Stomach (tissue), 9 donors: ENCODE results near the gene SORCS2. TPM values are rescaled to one million over a fixed set of nuclear protein-coding genes. Genes with fewer than 3 reads are reported as not detected.
A peak's percentile ranks its signal among the peaks of the same experiment; 100 is the strongest.

Experiments used
- DNase-seq, 2 donors: peaks; one replicate each; pipeline versions ENCODE4 v3.0.0 to v3.0.0-alpha.2; 2013 to 2019
- H3K27ac ChIP-seq, 5 donors: fragments of 200-600 bp in 4 of 5; sonication (generic) in 4 of 5; one replicate each; pipeline ENCODE4 v1.5.1; 2013 to 2019; ENCODE audit warnings: mild to moderate bottlenecking in 1 of 5, moderate library complexity in 1 of 5
- H3K27me3 ChIP-seq, 3 donors: fragments of 200-600 bp; sonication (generic); one replicate each; pipeline ENCODE4 v1.5.1; 2017 to 2019; ENCODE audit warnings: mixed run types in 1 of 3
- H3K36me3 ChIP-seq, 4 donors: fragments of 200-600 bp; sonication (generic); 1 replicate in 3 of 4; 2 replicates in 1 of 4; pipeline ENCODE4 v1.5.1; 2016 to 2019
- H3K4me1 ChIP-seq, 4 donors: fragments of 200-600 bp; sonication (generic); one replicate each; pipeline ENCODE4 v1.5.1; 2016 to 2019
- H3K4me3 ChIP-seq, 4 donors: fragments of 200-600 bp; sonication (generic) in 3 of 4; one replicate each; pipeline ENCODE4 v1.5.1; 2016 to 2019; ENCODE audit warnings: mild to moderate bottlenecking in 1 of 4
- H3K9me3 ChIP-seq, 4 donors: fragments of 200-600 bp; sonication (generic); one replicate each; pipeline ENCODE4 v1.5.1; 2016 to 2019
- EP300 ChIP-seq: sonication (generic); formaldehyde crosslinking; IDR thresholded peaks from one replicate; pipeline ENCODE4 v1.6.1; 2017; ENCODE audit warnings: antibody characterized with exemption
- POLR2A ChIP-seq, 4 donors: fragments of 450-650 bp; IDR thresholded peaks; one replicate each; pipeline ENCODE4 v1.6.1; 2016; ENCODE audit warnings: antibody characterized with exemption in 4 of 4, control low read depth in 2 of 4, mild to moderate bottlenecking in 1 of 4, moderate library complexity in 1 of 4
- POLR2AphosphoS5 ChIP-seq, 3 donors: sonication (generic); formaldehyde crosslinking; IDR thresholded peaks; one replicate each; pipeline ENCODE4 v1.6.1; 2016; ENCODE audit warnings: antibody characterized with exemption in 3 of 3
- WGBS, 5 donors: extraction: QIAGEN DNeasy Blood & Tissue Kit in 3 of 5; methylation state at CpG; one replicate each; pipeline versions ENCODE4 v1.1.5 to v1.1.7; 2013 to 2018; 5-methylcytosine and 5-hydroxymethylcytosine counted together
- intact Hi-C: fragments of 100-400 bp; cut with DNase I; formaldehyde crosslinking; loops from one replicate; pipeline ENCODE4 v1.15.1; 2023; ENCODE audit warnings: low total_unique reads
- polyA plus RNA-seq, 3 donors: library from polyadenylated mRNA; stranded (reverse); fragments of 200-250 nt; gene quantifications; one replicate each; pipeline ENCODE4 v1.2.3, GENCODE V29; 2013
- total RNA-seq, 5 donors: library from RNA; depleted of rRNA; stranded (reverse); fragments of >200 nt; gene quantifications; one replicate each; pipeline versions ENCODE4 v1.1.0 to v1.2.3, GENCODE V29; 2014 to 2016
- TF ChIP-seq, protein P1 (sequence below), 7 experiments: fragments of 450-650 bp in 4 of 7; fragments of 200-600 bp in 3 of 7; sonication (generic) in 3 of 7; IDR thresholded peaks; one replicate each; pipeline ENCODE4 v1.5.1; 2016 to 2019; ENCODE audit warnings: antibody characterized with exemption in 7 of 7, control low read depth in 2 of 7, mild to moderate bottlenecking in 1 of 7
- donor health status: healthy with polysubstance abuse.
- donor health status: Bipolar disorder and iron deficiency.
- donor health status: healthy.

SORCS2 gene
- total and polyA plus RNA-seq, 8 donors, result under 0.01 to 13.0 (median 0.50) TPM; not detected in 1

DNA sequence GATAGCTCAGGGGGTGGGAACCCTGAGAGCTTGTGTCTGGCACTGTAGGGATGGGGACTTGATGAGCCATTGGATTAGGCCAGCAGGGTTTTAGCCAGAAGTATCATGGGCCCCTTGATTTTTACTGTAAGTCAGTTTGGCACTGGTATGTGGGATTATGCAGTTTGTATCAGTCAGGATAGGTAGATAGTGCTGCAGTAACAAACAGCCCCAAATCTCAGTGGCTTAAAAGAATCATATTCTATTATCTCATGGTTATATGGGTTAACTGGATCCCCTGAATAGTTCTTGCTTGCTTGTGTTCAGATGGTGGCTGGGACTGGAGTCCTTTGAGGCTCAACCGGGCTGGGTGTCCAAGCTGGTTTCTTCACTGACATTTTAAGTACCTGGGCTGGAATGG, 56.5 kb downstream of the SORCS2 start:
- WGBS, 5 donors, result 88 to 100% (median 100%) methylated on average over 1 of the region's 1 CpG
- no peak overlapping the region for H3K27ac ChIP-seq
- intact Hi-C loops, result no loop called here
- no peaks in the 10 kb centered on the region for H3K36me3 ChIP-seq
- TF ChIP-seq, protein P1, sequence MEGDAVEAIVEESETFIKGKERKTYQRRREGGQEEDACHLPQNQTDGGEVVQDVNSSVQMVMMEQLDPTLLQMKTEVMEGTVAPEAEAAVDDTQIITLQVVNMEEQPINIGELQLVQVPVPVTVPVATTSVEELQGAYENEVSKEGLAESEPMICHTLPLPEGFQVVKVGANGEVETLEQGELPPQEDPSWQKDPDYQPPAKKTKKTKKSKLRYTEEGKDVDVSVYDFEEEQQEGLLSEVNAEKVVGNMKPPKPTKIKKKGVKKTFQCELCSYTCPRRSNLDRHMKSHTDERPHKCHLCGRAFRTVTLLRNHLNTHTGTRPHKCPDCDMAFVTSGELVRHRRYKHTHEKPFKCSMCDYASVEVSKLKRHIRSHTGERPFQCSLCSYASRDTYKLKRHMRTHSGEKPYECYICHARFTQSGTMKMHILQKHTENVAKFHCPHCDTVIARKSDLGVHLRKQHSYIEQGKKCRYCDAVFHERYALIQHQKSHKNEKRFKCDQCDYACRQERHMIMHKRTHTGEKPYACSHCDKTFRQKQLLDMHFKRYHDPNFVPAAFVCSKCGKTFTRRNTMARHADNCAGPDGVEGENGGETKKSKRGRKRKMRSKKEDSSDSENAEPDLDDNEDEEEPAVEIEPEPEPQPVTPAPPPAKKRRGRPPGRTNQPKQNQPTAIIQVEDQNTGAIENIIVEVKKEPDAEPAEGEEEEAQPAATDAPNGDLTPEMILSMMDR (IDR thresholded peaks at IDR 0.05), result no peak
- TF ChIP-seq POLR2AphosphoS5 (IDR thresholded peaks at IDR 0.05) (no peak), EP300 (no peak), POLR2A (IDR thresholded peaks at IDR 0.05) (no peak)
- peaks cover 0 to 29% (median 7%) of the 10 kb centered on the region in 4 donors for H3K4me1 ChIP-seq
- H3K4me3 ChIP-seq, result no peak overlapping the region
- peaks cover 0 to 9% (median 4%) of the 10 kb centered on the region in 4 donors for H3K9me3 ChIP-seq
- H3K27me3 ChIP-seq, result no peaks in the 10 kb centered on the region
- no peak for DNase-seq

DNA sequence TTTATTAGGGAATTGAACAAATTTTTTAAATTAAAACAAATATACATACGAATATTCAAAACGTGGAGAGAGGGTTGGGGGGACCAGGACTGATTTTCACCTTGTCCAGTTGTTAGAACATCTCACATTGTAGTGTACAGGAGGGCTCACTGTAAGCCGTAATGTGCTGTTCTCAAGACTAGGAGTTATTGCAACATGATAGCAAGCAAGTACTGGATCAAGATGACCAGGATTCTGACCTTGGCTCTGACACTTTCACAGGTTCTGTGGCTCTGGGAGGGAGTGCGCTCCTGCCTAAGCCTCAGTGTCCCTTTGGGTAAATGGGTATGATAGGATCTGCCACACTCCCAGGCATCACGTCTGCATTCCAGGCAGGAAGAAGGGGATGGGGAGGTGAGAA, 59.0 kb downstream of the SORCS2 start:
- H3K27ac ChIP-seq, result no peak overlapping the region
- intact Hi-C loops, result no loop called here
- peaks cover 0 to 23% (median 6%) of the 10 kb centered on the region in 4 donors for H3K4me1 ChIP-seq
- WGBS, 5 donors, result 63 to 82% (median 77%) methylated on average over 5 of the region's 5 CpGs
- H3K27me3 ChIP-seq, result no peaks in the 10 kb centered on the region
- no peaks in the 10 kb centered on the region for H3K36me3 ChIP-seq
- H3K4me3 ChIP-seq, result no peak overlapping the region
- no peak for DNase-seq
- peaks cover 0 to 9% (median 4%) of the 10 kb centered on the region in 4 donors for H3K9me3 ChIP-seq
- TF ChIP-seq POLR2AphosphoS5 (IDR thresholded peaks at IDR 0.05) (no peak), POLR2A (IDR thresholded peaks at IDR 0.05) (no peak), EP300 (no peak)
- TF ChIP-seq, protein P1 (IDR thresholded peaks at IDR 0.05), result no peak

DNA sequence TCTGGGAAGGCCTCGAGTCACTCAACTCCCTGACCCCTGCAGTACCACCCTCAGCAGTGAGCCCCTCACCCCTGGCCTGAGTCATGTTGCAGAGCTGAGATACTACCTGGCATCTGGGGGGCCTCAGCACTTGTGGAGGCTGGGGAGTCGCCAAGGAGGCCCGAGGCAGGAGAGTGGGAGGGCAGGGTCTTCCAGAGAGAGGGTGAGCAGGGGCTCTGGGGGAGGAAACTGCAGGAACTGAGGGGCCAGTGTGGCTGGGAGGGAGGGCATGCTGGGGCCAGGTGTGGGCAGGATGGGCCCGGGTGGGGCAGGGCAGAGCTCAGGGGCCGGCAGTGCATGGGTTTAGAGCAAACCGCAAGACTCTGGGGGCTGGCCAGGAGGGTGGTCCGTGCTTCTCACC, 59.7 kb downstream of the SORCS2 start:
- Histone ChIP-seq H3K36me3 (no peaks in the 10 kb centered on the region), H3K9me3 (peaks cover 0 to 9% (median 4%) of the 10 kb centered on the region in 4 donors), H3K4me3 (no peak overlapping the region), H3K27ac (no peak overlapping the region), H3K4me1 (peaks cover 0 to 31% (median 10%) of the 10 kb centered on the region in 4 donors), H3K27me3 (no peaks in the 10 kb centered on the region)
- TF ChIP-seq POLR2A (IDR thresholded peaks at IDR 0.05) (no peak), EP300 (no peak), POLR2AphosphoS5 (IDR thresholded peaks at IDR 0.05) (no peak)
- TF ChIP-seq, protein P1 (IDR thresholded peaks at IDR 0.05), result no peak
- intact Hi-C loops, result no loop called here
- 51 to 68% (median 54%) methylated on average over 7 of the region's 7 CpGs for WGBS, 5 donors
- DNase-seq, result no peak

DNA sequence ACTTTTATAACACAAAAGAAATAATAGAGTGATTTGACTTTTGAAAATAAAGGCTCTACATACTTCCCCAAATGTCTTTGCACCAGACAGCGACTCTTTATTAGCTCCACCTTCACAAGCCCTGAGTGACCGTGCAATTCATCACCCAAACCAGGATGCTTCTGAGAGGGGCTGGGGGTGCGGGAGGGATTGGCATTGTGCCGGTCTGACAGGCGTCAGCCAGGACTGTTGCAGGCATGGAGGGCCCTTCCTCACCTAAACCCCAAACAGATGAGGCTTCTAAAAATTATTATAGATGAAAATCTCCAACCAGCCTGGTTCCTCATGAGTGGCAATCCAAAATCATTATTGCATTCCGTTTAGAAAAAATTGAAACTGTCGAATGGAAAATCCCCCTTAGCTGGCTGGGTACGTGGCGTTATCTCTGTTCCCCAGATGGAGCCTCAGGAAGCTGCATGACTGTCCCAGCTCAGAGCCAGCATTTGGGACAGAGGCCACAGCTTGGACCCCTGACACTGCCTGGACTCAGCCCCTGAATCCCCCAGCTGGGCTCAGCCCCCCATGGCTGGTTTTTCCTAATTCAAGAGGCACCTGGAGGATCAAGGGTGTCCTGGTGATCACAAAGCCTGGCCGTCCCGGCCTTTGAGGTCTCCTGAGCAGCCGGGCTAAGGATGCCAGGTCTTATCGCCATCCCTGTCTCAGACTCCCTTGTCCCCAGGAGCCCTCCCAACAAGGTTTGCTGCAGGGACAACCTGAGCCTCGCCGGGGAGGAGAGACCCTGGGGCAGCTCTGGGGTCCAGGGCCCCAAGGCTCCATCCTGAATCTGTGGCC, 60.4 kb downstream of the SORCS2 start:
- 66 to 76% (median 71%) methylated on average over 12 to 15 of the region's 15 CpGs for WGBS, 5 donors
- H3K9me3 ChIP-seq, result peaks cover 0 to 9% (median 4%) of the 10 kb centered on the region in 4 donors
- no peak overlapping the region for H3K4me3 ChIP-seq
- TF ChIP-seq POLR2AphosphoS5 (IDR thresholded peaks at IDR 0.05), result no peak
- TF ChIP-seq, protein P1 (IDR thresholded peaks at IDR 0.05), result no peak
- TF ChIP-seq EP300, result no peak
- TF ChIP-seq POLR2A (IDR thresholded peaks at IDR 0.05), result no peak
- intact Hi-C loops, result no loop called here
- DNase-seq, result peak in 1 of 2 donors; percentile 49
- H3K36me3 ChIP-seq, result no peaks in the 10 kb centered on the region
- no peak overlapping the region for H3K27ac ChIP-seq
- peaks cover 0 to 36% (median 11%) of the 10 kb centered on the region in 4 donors for H3K4me1 ChIP-seq
- no peaks in the 10 kb centered on the region for H3K27me3 ChIP-seq
